ENCODE measurements around the gene C19orf81. TPM values are rescaled to one million over a fixed set of nuclear protein-coding genes. Genes with fewer than 3 reads are reported as not detected.

The C19orf81 gene
- total RNA-seq, 1 experiment from 2014 or later, result 3.2 TPM

Other genes starting within 250 kb of the C19orf81 start
- gene SPIB, start 230.5 kb upstream of the C19orf81 start, total RNA-seq (2014; rRNA removed; shearing (Covaris generic)), result 0.43 TPM in 1 of 2 replicates, not detected in the other
- 0.07 TPM in 1 of 2 replicates, not detected in the other for gene MYBPC2, start 216.6 kb upstream of the C19orf81 start, total RNA-seq (2014; rRNA removed; shearing (Covaris generic))
- gene EMC10, start 172.9 kb upstream of the C19orf81 start, total RNA-seq (2014; rRNA removed; shearing (Covaris generic)), result 101 and 102 TPM in 2 replicates
- 0.17 and 0.37 TPM in 2 replicates for gene GARIN5A, start 172.6 kb upstream of the C19orf81 start, total RNA-seq (2014; rRNA removed; shearing (Covaris generic))
- gene JOSD2, start 138.3 kb upstream of the C19orf81 start, total RNA-seq (2014; rRNA removed; shearing (Covaris generic)), result 41.2 and 47.4 TPM in 2 replicates
- gene ASPDH, start 135.5 kb upstream of the C19orf81 start, total RNA-seq (2014; rRNA removed; shearing (Covaris generic)), result 0.31 TPM in 1 of 2 replicates, not detected in the other
- gene LRRC4B, start 81.0 kb upstream of the C19orf81 start, total RNA-seq (2014; rRNA removed; shearing (Covaris generic)), result 0.03 and 0.08 TPM in 2 replicates
- 0.13 TPM in 1 of 2 replicates, not detected in the other for gene SYT3, start 9.6 kb upstream of the C19orf81 start, total RNA-seq (2014; rRNA removed; shearing (Covaris generic))
- gene SHANK1, start 70.4 kb downstream of the C19orf81 start, total RNA-seq (2014; rRNA removed; shearing (Covaris generic)), result 9.3 and 10.5 TPM in 2 replicates
- gene CLEC11A, start 73.9 kb downstream of the C19orf81 start, total RNA-seq (2014; rRNA removed; shearing (Covaris generic)), result 163 and 168 TPM in 2 replicates
- not detected in 2 replicates for gene GPR32, start 121.0 kb downstream of the C19orf81 start, total RNA-seq (2014; rRNA removed; shearing (Covaris generic))
- not detected in 2 replicates for gene ACP4, start 141.0 kb downstream of the C19orf81 start, total RNA-seq (2014; rRNA removed; shearing (Covaris generic))
- not detected in 2 replicates for gene KLK1, start 174.3 kb downstream of the C19orf81 start, total RNA-seq (2014; rRNA removed; shearing (Covaris generic))
- not detected in 2 replicates for gene KLK15, start 184.1 kb downstream of the C19orf81 start, total RNA-seq (2014; rRNA removed; shearing (Covaris generic))
- gene KLK3, start 205.5 kb downstream of the C19orf81 start, total RNA-seq (2014; rRNA removed; shearing (Covaris generic)), result not detected in 2 replicates
- gene KLK2, start 224.0 kb downstream of the C19orf81 start, total RNA-seq (2014; rRNA removed; shearing (Covaris generic)), result not detected in 2 replicates